ENCODE data around the gene MSH5. TPM values are rescaled to one million over a fixed set of nuclear protein-coding genes. Genes with fewer than 3 reads are reported as not detected.

Gene MSH5
- total and polyA plus RNA-seq, 2 of the 13 experiments (the other 11 are each of a cell fraction or from before 2014, with no cell fraction given): 10.2 to 38.7 TPM

DNA sequence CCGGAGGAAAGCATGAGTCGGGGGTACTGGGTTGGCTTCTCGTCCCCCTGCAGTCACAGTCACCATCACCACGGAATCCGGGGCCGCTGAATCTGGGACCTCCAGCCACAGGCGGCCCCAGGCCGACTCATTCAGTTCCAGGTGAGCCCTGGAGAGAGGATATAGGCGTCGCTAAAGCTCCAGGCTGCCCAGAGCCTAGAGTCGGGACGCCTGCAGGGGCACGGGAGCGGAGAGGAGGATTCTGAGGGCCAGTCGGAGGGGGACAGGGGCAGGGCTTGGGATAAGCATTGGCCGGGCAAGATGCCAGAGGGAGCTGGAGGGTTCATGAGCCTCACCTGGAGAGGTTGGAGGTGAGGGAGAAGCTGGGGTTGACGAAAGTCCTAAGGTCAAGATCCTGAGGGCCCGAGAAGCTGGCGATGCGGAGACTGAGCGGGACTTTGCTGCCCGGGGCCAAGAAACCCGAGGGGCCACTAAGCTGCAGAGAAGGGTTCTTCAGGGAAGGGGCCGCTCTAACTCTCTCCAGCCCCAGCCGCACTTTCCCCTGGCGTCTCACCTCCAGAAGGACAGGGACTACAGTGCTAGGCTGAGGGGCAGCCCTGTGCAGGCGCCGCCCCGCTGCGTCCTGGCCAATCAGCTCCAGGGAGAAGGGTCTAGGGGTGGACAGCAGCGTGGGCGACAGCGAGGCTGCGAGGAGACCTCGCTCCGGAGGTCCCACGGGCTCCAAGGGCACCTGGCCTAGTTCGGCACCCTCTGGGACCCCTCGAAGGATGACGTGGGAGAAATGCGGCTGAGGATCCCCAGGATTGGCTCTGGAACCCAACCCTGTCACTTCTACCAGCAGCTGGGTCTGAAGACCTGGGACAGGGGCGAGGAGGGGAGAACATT lies 26.3 kb downstream of the MSH5 start (continued):
- peak; percentile 82 for TF ChIP-seq ZSCAN31 (CRISPR knock-in tag; IDR thresholded peaks at IDR 0.05; ENCODE audit: low read depth)
- no peak for TF ChIP-seq ZNF775 (CRISPR knock-in tag; IDR thresholded peaks at IDR 0.05; ENCODE audit: borderline replicate concordance)
- TF ChIP-seq NKX3-1 (CRISPR knock-in tag; IDR thresholded peaks at IDR 0.05): no peak
- no peak for TF ChIP-seq SP1 (IDR thresholded peaks at IDR 0.05)
- TF ChIP-seq SP1 (CRISPR knock-in tag; IDR thresholded peaks at IDR 0.05): peak; percentile 49; the same call in 1 of the 2 replicates
- TF ChIP-seq, protein P1, sequence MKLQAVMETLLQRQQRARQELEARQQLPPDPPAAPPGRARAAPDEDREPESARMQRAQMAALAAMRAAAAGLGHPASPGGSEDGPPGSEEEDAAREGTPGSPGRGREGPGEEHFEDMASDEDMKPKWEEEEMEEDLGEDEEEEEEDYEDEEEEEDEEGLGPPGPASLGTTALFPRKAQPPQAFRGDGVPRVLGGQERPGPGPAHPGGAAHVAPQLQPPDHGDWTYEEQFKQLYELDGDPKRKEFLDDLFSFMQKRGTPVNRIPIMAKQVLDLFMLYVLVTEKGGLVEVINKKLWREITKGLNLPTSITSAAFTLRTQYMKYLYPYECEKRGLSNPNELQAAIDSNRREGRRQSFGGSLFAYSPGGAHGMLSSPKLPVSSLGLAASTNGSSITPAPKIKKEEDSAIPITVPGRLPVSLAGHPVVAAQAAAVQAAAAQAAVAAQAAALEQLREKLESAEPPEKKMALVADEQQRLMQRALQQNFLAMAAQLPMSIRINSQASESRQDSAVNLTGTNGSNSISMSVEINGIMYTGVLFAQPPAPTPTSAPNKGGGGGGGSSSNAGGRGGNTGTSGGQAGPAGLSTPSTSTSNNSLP (IDR thresholded peaks at IDR 0.05; ENCODE audit: low read depth, low read length): no peak
- TF ChIP-seq ZNF451 (CRISPR knock-in tag; IDR thresholded peaks at IDR 0.05): peak; percentile 37; the same call in 1 of the 2 replicates
- peak; percentile 32; the same call in 1 of the 2 replicates for TF ChIP-seq SNAI1 (CRISPR knock-in tag; IDR thresholded peaks at IDR 0.05; ENCODE audit: borderline replicate concordance)
- TF ChIP-seq DR1 (CRISPR knock-in tag; IDR thresholded peaks at IDR 0.05): 0 out of 2 replicates have a peak, but pooled peaks have one; percentile 40
- TF ChIP-seq GLI4 (CRISPR knock-in tag; IDR thresholded peaks at IDR 0.05; ENCODE audit: borderline replicate concordance): peak; percentile 71; the same call in 1 of the 2 replicates
- TF ChIP-seq ZNF780A (CRISPR knock-in tag; IDR thresholded peaks at IDR 0.05): 0 out of 2 replicates have a peak, but pooled peaks have one; percentile 70
- peak; percentile 16; the same call in 1 of the 2 replicates for TF ChIP-seq ZNF563 (CRISPR knock-in tag; IDR thresholded peaks at IDR 0.05)
- TF ChIP-seq, protein P2, sequence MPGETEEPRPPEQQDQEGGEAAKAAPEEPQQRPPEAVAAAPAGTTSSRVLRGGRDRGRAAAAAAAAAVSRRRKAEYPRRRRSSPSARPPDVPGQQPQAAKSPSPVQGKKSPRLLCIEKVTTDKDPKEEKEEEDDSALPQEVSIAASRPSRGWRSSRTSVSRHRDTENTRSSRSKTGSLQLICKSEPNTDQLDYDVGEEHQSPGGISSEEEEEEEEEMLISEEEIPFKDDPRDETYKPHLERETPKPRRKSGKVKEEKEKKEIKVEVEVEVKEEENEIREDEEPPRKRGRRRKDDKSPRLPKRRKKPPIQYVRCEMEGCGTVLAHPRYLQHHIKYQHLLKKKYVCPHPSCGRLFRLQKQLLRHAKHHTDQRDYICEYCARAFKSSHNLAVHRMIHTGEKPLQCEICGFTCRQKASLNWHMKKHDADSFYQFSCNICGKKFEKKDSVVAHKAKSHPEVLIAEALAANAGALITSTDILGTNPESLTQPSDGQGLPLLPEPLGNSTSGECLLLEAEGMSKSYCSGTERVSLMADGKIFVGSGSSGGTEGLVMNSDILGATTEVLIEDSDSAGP (CRISPR knock-in tag; IDR thresholded peaks at IDR 0.05; ENCODE audit: borderline replicate concordance): peak; percentile 78; the same call in 1 of the 2 replicates
- peak; percentile 66; the same call in 1 of the 2 replicates for TF ChIP-seq ERF (CRISPR knock-in tag; IDR thresholded peaks at IDR 0.05)
- TF ChIP-seq TBX2 (CRISPR knock-in tag; IDR thresholded peaks at IDR 0.05; ENCODE audit: borderline replicate concordance): peak; percentile 75; the same call in 1 of the 2 replicates
- TF ChIP-seq FOXM1 (CRISPR knock-in tag; IDR thresholded peaks at IDR 0.05): no peak
- peak; percentile 69 for TF ChIP-seq TAF1 (CRISPR knock-in tag; IDR thresholded peaks at IDR 0.05)
- no peak for TF ChIP-seq CENPX (CRISPR knock-in tag; IDR thresholded peaks at IDR 0.05)
- 0 out of 2 replicates have a peak, but pooled peaks have one; percentile 31 for TF ChIP-seq RXRB (CRISPR knock-in tag; IDR thresholded peaks at IDR 0.05; ENCODE audit: borderline replicate concordance)
- 0 out of 2 replicates have a peak, but pooled peaks have one; percentile 40 for TF ChIP-seq ZC3H13 (CRISPR knock-in tag; IDR thresholded peaks at IDR 0.05)
- TF ChIP-seq, protein P3, sequence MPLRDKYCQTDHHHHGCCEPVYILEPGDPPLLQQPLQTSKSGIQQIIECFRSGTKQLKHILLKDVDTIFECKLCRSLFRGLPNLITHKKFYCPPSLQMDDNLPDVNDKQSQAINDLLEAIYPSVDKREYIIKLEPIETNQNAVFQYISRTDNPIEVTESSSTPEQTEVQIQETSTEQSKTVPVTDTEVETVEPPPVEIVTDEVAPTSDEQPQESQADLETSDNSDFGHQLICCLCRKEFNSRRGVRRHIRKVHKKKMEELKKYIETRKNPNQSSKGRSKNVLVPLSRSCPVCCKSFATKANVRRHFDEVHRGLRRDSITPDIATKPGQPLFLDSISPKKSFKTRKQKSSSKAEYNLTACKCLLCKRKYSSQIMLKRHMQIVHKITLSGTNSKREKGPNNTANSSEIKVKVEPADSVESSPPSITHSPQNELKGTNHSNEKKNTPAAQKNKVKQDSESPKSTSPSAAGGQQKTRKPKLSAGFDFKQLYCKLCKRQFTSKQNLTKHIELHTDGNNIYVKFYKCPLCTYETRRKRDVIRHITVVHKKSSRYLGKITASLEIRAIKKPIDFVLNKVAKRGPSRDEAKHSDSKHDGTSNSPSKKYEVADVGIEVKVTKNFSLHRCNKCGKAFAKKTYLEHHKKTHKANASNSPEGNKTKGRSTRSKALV (CRISPR knock-in tag; IDR thresholded peaks at IDR 0.05): no peak
- TF ChIP-seq PCBP1 (IDR thresholded peaks at IDR 0.05; ENCODE audit: borderline replicate concordance, low read depth, low read length): no peak
- peak; percentile 65; the same call in 1 of the 2 replicates for TF ChIP-seq NFATC3 (CRISPR knock-in tag; IDR thresholded peaks at IDR 0.05)
- TF ChIP-seq ZNF567 (CRISPR knock-in tag; IDR thresholded peaks at IDR 0.05; ENCODE audit: borderline replicate concordance): 0 out of 2 replicates have a peak, but pooled peaks have one; percentile 79
- 0 out of 2 replicates have a peak, but pooled peaks have one; percentile 70 for TF ChIP-seq ARNT2 (CRISPR knock-in tag; IDR thresholded peaks at IDR 0.05; ENCODE audit: low read depth)

Measured in HepG2 (cell line).